OCI-LY7 (cell line): ENCODE data around the gene PHRF1. TPM values are rescaled to one million over a fixed set of nuclear protein-coding genes. Genes with fewer than 3 reads are reported as not detected.

Experiments used
- BruUV-seq: library from RNA; stranded (reverse); fragments of 400-500 nt; replicated peaks from 2 replicates; lab custom pipeline; 2021; lab: Mats Ljungman, UMichigan
- CTCF ChIA-PET: fragments of 300-600 bp; sonication (Branson Sonifier 250); formaldehyde crosslinking; loops from one replicate; lab custom pipeline; 2022; ENCODE audit warnings: antibody characterized with exemption; ENCODE audit not compliant: unreplicated experiment; lab: Charles Lee
- POLR2A ChIA-PET: fragments of 300-600 bp; sonication (Branson Sonifier 250); formaldehyde crosslinking; loops from one replicate; lab custom pipeline; 2022; ENCODE audit warnings: antibody characterized with exemption; lab: Charles Lee
- DNase-seq: peaks from one replicate; pipeline ENCODE4 v3.0.0-alpha.2; 2015; ENCODE audit warnings: low spot score
- H2AFZ ChIP-seq: fragments of 200-600 bp; sonication (generic), shearing (Covaris generic); 2 replicates; pipeline ENCODE4 v1.6.1; 2014; ENCODE audit warnings: mild to moderate bottlenecking, antibody characterized with exemption, low read length, moderate library complexity
- H3K27ac ChIP-seq: fragments of 200-600 bp; sonication (generic); 2 replicates; pipeline ENCODE4 v1.5.1; 2014; ENCODE audit warnings: mixed run types, low read depth, mild to moderate bottlenecking, moderate library complexity, low read length, inconsistent platforms; ENCODE audit not compliant: poor library complexity, severe bottlenecking
- H3K36me3 ChIP-seq: fragments of 200-600 bp; sonication (generic); 2 replicates; pipeline ENCODE4 v1.6.1; 2014; ENCODE audit warnings: mild to moderate bottlenecking, antibody characterized with exemption, low read length, moderate library complexity, mixed read lengths; ENCODE audit not compliant: insufficient read depth
- H3K4me1 ChIP-seq: fragments of 200-600 bp; sonication (generic); 2 replicates; pipeline ENCODE4 v1.5.1; 2014; ENCODE audit warnings: mild to moderate bottlenecking, low read length; ENCODE audit not compliant: insufficient read depth, poor library complexity, severe bottlenecking
- H3K4me2 ChIP-seq: fragments of 200-600 bp; sonication (generic); 2 replicates; pipeline ENCODE4 v1.6.1; 2014; ENCODE audit warnings: mild to moderate bottlenecking, low read length
- H3K4me3 ChIP-seq: fragments of 200-600 bp; sonication (generic); 2 replicates; pipeline ENCODE4 v1.5.1; 2014; ENCODE audit warnings: mild to moderate bottlenecking, low read depth, low read length; ENCODE audit not compliant: poor library complexity, severe bottlenecking
- H3K79me2 ChIP-seq: fragments of 200-600 bp; sonication (generic); 2 replicates; pipeline ENCODE4 v1.6.1; 2016; ENCODE audit warnings: low read depth, mild to moderate bottlenecking, low read length, moderate library complexity, mixed read lengths; ENCODE audit not compliant: insufficient read depth
- H3K9me2 ChIP-seq: fragments of 200-600 bp; sonication (generic); 2 replicates; pipeline ENCODE4 v1.6.1; 2016; ENCODE audit warnings: mild to moderate bottlenecking, low read length, mixed read lengths; ENCODE audit not compliant: insufficient read depth
- H3K9me3 ChIP-seq: fragments of 200-600 bp; sonication (generic); 2 replicates; pipeline ENCODE4 v1.6.1; 2014; ENCODE audit warnings: mild to moderate bottlenecking, mixed run types, low read length, mixed read lengths
- H4K20me1 ChIP-seq: fragments of 200-600 bp; sonication (generic); 2 replicates; pipeline ENCODE4 v1.6.1; 2014; ENCODE audit warnings: mild to moderate bottlenecking, antibody characterized with exemption, low read length, moderate library complexity, mixed read lengths; ENCODE audit not compliant: insufficient read depth
- EZH2phosphoT487 ChIP-seq: fragments of 200-600 bp; sonication (generic); IDR thresholded peaks from 2 replicates; pipeline ENCODE4 v1.6.1; 2018; ENCODE audit warnings: low read depth, borderline replicate concordance, mild to moderate bottlenecking, mixed run types, antibody characterized with exemption, low read length, moderate library complexity, mixed read lengths
- intact Hi-C: fragments of 100-400 bp; cut with micrococcal nuclease; formaldehyde crosslinking; loops from one replicate; pipeline ENCODE4 v1.10.0; 2022; ENCODE audit not compliant: unreplicated experiment
- total RNA-seq, 2 experiments: library from RNA; depleted of rRNA in 1 of 2; stranded (reverse); fragments of >200 nt in 1 of 2; shearing (Covaris generic) in 1 of 2; gene quantifications; 2 replicates each; pipeline ENCODE4 v1.2.3, GENCODE V29; 2014 to 2022
- TF ChIP-seq, protein P1 (sequence below): fragments of 200-600 bp; sonication (generic); conservative IDR thresholded peaks from 2 replicates; pipeline ENCODE4 v1.5.1; 2014; ENCODE audit warnings: mild to moderate bottlenecking, antibody characterized with exemption, low read length, moderate library complexity, mixed read lengths

PHRF1 gene
- total RNA-seq, 2 experiments from 2014 or later = 25.6 to 45.4 TPM

DNA sequence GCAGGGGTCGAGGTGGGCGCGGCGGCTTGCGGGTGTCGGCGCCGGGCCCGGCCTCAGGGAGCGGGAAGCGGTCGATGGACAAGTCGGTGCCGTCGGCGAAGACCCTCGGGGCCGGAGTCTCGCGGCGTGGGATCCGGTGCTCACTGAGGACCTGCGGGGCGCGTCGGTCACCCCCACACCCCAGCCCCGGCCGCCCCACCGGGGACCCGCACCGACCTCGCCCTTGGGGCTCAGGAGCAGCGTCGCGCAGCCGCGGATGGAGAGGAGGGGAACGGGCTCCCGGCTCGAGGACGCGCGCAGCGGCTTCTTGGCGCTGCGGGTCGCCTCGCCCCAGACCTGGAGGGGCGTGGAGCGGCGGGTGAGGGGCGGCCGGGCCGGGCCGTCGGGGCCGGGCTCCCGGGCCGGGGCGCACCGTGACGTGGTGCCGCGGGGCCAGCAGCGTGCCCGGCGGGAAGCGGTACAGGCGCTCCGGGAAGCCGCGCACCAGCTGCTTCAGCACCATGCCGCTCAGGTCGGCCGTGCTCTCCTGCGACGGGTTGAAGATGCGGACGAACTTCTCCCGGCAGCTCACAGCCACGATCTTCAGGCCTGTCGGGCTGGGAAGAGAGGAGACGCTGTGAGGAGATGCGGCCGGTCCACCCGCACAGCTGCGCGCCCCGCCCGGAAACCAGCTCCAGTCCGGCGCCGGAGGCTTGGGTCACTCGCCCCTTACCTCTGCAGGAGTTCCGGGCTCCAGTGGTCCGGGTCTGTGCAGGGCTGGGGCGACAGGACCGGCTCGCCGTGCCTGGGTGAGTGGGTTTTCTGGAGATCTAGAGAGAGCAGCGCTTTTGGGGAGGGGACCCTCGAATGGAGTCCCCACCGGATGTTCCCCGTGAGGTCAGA, 20.2 kb upstream of the PHRF1 start:
- H4K20me1 ChIP-seq = no peaks in the 10 kb centered on the region
- TF ChIP-seq, protein P1, sequence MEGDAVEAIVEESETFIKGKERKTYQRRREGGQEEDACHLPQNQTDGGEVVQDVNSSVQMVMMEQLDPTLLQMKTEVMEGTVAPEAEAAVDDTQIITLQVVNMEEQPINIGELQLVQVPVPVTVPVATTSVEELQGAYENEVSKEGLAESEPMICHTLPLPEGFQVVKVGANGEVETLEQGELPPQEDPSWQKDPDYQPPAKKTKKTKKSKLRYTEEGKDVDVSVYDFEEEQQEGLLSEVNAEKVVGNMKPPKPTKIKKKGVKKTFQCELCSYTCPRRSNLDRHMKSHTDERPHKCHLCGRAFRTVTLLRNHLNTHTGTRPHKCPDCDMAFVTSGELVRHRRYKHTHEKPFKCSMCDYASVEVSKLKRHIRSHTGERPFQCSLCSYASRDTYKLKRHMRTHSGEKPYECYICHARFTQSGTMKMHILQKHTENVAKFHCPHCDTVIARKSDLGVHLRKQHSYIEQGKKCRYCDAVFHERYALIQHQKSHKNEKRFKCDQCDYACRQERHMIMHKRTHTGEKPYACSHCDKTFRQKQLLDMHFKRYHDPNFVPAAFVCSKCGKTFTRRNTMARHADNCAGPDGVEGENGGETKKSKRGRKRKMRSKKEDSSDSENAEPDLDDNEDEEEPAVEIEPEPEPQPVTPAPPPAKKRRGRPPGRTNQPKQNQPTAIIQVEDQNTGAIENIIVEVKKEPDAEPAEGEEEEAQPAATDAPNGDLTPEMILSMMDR = no peak
- TF ChIP-seq EZH2phosphoT487 = no peak
- ChIA-PET CTCF (no interaction called here), POLR2A (interaction anchor here (1.0 kb wide), 1 partner anchor 20 kb away, joined by 3 read pairs; no protein-coding TSS in a partner anchor)
- no peak overlapping the region for H2AFZ ChIP-seq
- no peaks in the 10 kb centered on the region for H3K9me2 ChIP-seq
- H3K4me3 ChIP-seq = peak overlapping the region; percentile 66
- no TSS peak for BruUV-seq
- no peak for DNase-seq
- no peaks in the 10 kb centered on the region for H3K9me3 ChIP-seq
- intact Hi-C loops = loop anchor here (5.0 kb wide), 1 partner anchor 166 kb away; no protein-coding TSS in a partner anchor
- peaks cover 34% of the 10 kb centered on the region for H3K4me1 ChIP-seq
- H3K27ac ChIP-seq = no peak overlapping the region
- no peaks in the 10 kb centered on the region for H3K79me2 ChIP-seq
- H3K36me3 ChIP-seq = no peaks in the 10 kb centered on the region
- peak overlapping the region; percentile 93 for H3K4me2 ChIP-seq

- no peak overlapping the region for H3K27ac ChIP-seq
- intact Hi-C loops = loop anchor here (5.0 kb wide), 1 partner anchor 166 kb away; no protein-coding TSS in a partner anchor
- no TSS peak for BruUV-seq
- no peaks in the 10 kb centered on the region for H3K9me2 ChIP-seq
- TF ChIP-seq, protein P1 = no peak
- no peak for TF ChIP-seq EZH2phosphoT487
- CTCF ChIA-PET = no interaction called here
- no peaks in the 10 kb centered on the region for H3K9me3 ChIP-seq
- H3K4me1 ChIP-seq = peaks cover 37% of the 10 kb centered on the region
- DNase-seq = no peak
- no peaks in the 10 kb centered on the region for H3K36me3 ChIP-seq
- H3K79me2 ChIP-seq = no peaks in the 10 kb centered on the region
- POLR2A ChIA-PET = no interaction called here
- H3K4me3 ChIP-seq = no peak overlapping the region
- no peaks in the 10 kb centered on the region for H4K20me1 ChIP-seq
- H3K4me2 ChIP-seq = peak overlapping the region; percentile 93; the same call in 1 of the 2 replicates
- no peak overlapping the region for H2AFZ ChIP-seq
These were observed 19.5 kb upstream of the PHRF1 start for GRCh38 chr11:556662-557256.
